ENCODE results near the gene ANO2.

Gene ANO2

GRCh38 chr12:5964913-5965900, 20.1 kb upstream of the ANO2 start:
- DNase-seq = no peak

GRCh38 chr12:5963515-5963914, 18.5 kb upstream of the ANO2 start:
- no peak for DNase-seq

DNA sequence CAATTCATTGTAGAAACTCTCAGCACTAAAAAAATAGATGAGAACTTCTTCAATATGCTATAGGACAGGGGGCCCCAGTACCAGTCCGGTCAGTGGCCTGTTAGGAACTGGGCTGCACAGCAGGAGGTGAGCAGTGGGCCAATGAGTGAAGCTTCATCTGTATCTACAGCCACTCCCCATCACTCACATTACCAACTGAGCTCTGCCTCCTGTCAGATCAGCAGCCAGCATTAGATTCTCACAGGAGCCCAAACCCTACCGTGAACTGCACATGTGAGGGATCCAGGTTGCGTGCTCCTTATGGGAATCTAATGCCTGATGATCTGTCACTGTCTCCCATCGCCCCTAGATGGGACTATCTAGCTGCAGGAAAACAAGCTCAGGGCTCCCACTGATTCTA, 15.7 kb upstream of the ANO2 start:
- no peak for DNase-seq

- DNase-seq = no peak
These were observed 11.9 kb upstream of the ANO2 start for GRCh38 chr12:5956987-5957386.

DNA sequence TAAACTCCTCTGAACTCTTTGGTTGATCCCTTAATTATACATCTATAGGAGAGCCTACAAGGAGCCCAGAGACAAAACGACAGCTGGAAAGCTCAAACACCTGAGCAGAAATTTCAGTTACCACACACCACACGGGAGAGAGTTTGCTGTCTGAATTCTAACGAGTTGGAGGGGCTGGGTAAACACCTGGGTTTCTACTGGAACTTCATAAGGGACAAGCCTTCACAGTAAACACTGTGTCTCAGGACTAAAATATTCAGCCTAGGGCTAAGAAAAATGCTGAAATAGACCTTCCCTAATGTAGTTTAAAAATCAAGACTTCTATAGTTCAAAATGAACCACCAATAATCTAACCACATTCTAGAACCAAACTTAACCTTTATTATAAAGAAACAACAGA, 9.6 kb upstream of the ANO2 start:
- DNase-seq = no peak

DNA sequence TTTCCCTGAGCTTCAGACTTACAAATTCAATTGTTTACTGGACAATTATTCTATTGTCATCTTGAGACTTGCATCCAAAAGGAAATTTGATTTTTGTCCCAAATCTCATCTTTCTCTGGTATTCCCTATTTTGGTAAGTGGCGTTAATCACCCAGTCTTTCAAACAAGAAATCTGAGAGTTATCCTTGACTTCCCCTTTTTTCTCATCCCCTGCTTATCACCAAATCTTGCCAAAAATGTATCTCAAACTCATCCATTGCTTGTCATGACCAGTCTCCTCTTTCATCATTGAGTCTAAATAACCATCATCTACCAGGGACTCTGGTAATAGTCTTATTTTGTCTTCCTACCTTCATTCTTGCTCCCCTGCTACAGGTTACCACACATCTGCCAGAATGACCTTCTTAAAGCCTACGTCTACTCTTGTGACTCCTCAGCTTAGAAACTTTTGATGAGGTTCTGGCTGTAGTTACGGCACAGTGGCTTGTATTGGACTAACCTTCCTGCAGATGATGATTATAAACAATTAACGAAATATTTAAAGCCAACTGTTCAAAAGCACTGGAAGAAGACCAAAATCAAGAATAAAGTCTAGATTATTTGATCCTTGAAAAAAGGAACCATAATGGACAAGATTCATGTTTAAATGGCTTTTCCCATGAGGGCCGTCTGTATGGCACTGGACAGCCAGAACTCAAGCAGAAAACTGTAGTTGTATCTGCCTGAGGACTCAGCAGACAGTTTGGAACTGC, 9.0 kb upstream of the ANO2 start:
- no peak for DNase-seq

DNA sequence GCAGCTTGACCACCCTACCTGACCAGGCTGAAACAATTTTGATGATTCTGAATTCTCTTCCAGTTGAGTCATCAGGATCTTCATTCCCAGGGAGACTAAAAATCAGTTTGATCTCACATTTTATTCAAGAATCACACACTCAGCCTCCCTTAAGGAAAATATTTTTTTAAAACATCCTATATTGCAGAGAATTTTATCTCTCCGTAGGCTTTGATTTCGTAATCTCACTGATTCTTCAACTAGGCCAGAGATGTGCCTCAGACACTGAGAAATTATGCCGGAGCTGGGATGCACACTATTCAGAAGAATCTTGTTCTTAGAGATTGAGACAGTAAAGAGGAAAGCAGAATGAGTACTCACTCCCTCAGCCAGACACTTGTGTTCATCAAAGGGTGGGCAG, 7.0 kb upstream of the ANO2 start:
- no peak for DNase-seq

DNA sequence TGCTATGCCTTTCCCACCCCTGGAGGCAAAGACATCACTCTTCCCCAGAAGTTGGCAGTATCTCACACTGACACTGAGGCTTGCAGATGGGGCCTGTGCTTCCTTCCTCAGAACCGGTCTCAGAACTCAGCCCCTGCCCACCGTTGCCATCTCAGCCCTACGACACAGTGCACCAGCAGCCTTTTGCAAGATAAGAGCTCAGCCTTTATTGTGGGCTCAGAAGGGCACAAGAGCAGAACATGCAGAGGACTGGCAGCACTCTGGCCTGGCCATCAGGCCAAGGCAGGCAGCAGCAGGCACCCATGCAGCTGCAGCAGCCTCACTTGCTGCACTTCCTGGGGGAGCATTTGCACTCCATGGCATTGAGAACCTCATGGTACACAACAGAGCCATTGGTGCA, 3.6 kb upstream of the ANO2 start:
- DNase-seq = no peak

DNA sequence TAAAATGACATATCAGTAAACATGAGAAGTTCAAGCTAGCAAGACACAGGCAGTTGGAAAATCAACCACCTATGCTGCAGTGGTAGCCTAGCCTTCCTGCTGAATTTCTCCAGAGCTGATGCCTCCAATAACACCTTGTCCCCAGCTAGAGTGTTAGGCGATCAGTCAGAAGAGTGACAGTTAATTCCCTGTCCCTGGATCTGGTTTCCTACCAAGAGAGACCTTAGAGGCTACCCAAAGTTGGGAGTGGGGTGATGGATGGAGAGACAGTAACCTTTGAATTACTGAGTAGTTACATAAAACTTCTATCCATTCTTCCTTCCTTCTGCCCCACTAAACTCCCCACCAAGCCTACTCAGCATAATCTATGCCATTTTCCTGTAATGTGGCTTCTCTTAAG, 1.9 kb upstream of the ANO2 start:
- no peak for DNase-seq

GRCh38 chr12:5946388-5946787, 1.3 kb upstream of the ANO2 start:
- no peak for DNase-seq

- no peak for DNase-seq
These were observed 380 bp downstream of the ANO2 start for GRCh38 chr12:5944688-5945070.

DNA sequence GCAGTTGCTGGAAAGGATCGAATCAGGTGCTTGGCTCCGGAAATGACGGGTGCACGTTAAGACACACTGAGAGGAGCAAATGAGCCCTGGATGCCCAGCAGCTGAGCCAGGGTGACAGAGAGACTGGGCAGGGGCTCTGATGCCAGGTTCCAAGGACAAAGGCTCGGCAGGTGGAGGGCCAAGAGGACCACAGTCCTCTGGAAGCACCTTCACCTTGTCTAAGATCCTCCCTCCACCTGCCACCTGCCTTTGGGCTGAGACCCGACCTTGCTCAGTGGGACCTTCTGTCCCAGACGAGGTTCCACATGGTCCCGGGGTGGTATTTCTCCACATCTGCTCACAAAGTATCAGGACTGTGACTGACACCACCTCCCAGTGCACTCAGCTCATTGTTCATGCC, 1.0 kb downstream of the ANO2 start:
- DNase-seq = no peak

DNA sequence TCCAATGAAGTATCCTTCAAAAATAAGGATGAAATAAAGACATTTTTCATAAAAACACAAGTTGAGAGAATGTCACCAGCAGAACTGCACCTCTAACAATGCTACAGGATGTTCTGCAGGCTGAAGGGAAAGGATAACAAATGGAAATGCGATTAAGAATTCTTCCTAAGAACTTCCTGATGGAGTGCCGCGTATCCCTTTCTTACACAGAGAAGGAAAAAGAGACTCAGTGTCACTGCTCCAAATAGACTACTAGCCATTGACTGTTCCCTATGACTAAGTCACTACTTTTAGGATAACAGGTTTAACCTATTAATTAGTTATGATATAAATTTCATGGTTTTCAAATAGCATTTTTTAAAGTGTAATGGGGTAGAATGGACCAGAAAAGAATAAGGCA, 3.2 kb downstream of the ANO2 start:
- no peak for DNase-seq

DNA sequence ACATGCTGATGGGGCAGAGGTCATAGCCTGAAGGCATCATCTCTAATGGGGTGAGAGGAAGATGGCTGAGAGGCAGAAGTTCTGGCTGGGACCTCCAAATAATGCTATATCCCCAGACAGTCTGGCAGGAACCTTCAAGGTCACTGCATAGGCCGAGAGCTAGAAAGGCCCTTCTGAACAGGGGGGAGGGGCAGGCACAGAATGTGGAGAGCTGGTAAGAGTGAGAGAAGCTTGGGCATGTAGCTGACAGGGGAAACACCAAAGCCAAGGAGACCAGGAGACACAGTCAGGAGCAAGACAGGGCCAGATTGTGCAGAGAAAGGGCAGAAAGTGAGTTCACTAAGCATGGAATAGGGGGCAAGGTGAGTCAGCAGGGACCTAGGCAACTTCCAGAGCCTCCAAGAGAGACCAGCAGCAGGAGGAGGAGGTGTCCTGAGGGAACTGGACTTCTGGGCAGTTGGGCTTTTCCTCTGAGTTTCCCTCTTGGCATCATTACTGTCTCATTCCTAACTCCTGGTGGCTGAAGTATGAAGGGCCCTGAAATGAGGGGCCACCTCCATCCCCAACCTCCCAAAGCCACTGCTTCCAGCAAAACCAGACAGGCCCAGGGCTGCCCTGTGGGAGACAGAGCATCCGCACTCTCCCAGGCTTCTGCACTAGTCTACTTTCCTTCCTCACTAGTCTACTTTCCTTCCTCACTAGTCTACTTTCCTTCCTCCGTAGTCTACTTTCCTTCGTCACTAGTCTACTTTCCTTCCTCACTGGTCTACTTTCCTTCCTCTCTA, 17.1 kb downstream of the ANO2 start:
- DNase-seq = no peak

DNA sequence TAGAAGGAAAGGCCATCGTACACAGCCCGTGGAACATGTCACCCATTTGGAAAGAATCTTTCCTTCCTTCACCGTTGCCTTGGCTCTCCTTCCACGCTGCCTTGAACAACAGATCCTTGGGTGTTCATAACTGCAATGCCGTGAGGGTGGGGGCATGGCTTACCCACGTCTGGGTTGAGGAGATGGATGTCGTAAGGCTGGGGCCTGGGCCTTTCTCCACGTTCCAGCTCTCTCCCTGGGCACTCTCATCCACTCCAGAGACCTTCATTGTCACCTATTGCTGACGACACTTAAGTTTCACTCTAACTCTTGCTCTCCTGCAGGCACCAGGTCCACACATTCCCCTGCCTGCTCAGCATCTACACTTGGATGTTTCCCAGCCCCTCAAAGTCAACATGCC, 19.4 kb downstream of the ANO2 start:
- DNase-seq = no peak

DNA sequence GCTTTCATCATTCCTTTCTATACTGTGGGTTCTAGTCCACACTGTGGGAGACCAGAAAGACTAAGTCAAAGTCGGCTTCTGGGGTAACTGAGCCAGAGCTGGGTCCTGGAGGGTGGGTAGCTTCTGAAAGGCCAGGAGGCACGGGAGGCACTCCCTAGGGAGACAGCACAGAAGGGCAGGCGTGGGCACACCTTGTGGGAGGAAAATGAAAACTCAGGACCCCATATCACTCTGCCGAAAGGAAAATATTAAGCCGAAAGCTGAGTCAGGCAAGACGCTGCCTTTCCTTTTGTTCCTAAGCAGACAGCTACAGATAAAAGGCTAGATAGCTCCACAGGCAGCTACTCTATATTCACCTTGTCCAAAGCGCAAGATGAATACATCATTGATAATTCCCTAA, 20.7 kb downstream of the ANO2 start:
- DNase-seq = no peak

DNA sequence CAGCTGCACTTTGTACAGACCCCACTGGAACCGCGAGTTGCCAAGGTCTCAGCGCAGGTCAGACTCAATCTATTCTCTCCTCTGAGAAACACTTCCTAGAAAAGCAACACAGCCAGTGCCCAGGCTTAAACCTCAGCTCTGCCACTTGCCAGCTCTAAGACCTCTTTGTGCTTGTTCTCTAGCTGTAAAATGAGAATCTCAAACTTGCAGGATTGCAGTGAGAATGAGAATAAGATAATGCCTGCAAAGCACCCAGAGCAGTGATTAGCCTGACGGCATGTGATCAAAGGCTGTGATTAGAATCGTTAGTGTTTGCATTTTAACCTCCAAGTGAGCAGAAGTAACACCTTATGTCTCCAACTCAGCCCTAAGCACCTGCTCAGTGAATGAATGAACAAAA, 21.3 kb downstream of the ANO2 start:
- peak; percentile 39 for DNase-seq

DNA sequence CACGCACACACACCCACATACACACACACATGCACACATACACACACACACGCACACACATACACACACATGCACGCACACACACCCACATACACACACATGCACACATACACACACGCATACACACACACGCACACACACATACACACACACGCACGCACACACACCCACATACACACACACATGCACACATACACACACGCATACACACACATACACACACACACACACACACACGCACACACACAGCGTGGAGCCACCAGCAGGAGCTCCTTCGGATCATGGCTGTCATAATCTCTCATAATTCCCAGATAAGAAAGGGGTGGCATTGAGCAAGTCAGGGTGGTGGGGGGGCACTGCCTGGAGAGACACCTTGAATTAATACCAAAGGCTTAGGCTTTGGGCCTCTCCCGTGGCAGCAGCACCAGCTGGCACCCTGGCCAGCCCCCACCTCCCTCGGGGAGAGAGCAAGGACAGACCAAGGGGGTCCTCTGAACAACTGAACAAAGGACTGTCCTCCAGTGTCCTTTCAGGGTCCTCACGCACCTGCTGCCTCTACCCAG, 21.9 kb downstream of the ANO2 start:
- no peak for DNase-seq

DNA sequence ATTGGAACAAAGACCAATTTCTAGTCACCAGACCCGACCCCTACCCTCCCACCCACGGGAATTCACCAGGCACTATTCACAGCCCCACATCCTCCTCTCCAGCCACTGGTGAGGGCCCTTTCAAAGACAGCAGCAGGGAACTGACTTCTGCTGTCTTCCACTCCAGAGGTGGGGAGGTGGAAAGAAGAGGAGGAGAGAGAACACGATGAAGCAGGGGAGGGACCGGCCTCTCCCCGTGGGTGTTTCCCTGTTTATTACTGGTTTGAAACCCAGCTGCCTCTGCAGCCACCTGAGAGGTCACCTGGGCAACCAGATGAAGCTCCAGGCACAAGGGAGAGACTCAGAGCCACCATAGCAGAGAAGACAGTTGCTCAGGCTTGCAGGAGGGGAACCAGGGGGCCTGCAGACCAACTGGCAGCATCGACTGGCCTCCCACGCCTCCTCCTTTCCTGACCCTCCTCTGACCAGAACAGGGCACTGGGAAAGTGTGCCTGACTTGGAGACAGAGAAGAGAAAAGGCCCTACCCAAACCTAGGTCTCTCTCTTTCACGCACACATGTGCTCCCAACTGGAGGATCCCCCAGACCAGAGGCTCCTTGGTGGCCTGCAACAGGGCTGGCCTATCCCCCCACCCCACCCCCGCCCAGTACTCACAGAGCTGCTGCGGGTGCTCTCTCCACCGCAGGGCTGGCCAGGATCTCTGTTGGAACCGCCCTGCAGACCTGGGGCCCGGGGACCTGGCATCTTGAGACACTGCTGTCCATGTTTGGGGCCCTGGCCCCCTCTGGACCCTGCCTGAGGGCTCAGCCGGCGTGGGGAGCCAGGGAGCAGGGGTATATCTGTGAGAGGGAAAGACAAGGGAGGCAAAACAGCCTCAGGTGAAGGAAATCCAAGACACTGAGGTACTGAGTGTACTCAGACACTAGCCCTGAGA, 22.8 kb downstream of the ANO2 start:
- DNase-seq = no peak

GRCh38 chr12:5921027-5921909, 23.8 kb downstream of the ANO2 start:
- no peak for DNase-seq

DNA sequence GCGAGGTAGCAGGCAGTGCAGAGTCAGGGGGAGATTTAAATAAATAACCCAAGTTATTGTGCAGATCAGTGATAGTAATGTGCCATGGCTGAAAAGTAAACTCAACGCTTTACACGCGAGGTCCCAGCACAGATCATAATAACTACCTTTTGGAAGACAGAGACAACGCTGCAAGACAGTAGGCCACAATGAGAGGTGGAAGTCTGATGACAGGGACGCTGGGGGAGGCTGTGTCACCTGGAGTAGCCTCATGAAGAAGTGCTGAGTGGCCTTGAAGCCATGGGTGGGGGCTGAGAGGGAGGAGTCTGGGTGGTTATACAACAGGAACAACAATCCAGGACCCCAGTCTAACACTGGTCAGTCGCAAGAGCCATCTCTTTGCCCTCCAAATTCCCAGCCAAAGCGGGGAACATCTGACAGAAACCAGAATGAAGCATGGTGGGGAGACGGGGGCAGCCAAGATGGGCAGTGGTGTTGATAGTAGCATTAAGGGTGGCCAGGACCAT, 28.2 kb downstream of the ANO2 start:
- DNase-seq = no peak
